ENCODE data around the gene SLC6A2.

Gene SLC6A2

DNA sequence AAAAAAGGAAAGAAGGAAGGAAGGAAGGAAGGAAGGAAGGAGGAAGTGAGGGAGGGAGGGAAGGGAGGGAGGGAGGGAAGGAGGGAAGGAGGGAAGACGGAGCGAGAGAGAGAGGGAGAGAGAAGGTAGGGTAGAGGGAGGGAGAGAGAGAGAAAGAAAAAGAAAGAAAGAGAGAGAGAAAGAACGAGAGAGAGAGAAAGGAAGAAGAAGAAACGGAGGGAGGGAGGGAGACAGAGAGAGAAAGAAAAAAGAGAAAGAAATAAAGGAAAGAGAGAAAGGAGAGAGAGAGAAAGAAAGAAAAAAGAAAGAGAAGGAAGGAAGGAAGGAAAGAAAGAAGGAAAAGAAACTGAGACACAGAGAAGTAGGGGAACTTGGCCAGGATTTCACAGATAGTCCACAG is 8.4 kb upstream of the SLC6A2 start:
- DNase-seq (ENCODE audit: low read depth in 3 of 3, low spot score in 1 of 3) = no peak

DNA sequence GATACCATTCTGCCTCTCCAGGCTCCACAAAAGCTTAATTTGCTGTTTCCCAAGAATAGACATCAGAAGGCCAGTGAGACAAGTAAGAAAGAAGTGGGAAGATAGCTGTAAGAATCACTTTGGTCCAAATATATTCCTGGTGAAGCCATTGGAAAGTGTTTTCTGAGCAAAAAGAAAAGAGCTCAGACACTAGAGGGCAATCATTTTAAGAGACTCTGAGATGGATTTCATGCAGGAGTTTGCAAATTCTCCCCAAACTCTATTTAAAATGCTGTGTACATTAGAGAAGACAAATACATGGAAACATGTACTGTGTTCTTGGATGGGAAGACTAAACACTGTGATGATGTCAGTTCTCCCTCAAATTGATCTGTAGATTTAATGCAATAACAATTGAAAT is 8.0 kb upstream of the SLC6A2 start:
- no peak for DNase-seq (ENCODE audit: low read depth in 3 of 3, low spot score in 1 of 3)

DNA sequence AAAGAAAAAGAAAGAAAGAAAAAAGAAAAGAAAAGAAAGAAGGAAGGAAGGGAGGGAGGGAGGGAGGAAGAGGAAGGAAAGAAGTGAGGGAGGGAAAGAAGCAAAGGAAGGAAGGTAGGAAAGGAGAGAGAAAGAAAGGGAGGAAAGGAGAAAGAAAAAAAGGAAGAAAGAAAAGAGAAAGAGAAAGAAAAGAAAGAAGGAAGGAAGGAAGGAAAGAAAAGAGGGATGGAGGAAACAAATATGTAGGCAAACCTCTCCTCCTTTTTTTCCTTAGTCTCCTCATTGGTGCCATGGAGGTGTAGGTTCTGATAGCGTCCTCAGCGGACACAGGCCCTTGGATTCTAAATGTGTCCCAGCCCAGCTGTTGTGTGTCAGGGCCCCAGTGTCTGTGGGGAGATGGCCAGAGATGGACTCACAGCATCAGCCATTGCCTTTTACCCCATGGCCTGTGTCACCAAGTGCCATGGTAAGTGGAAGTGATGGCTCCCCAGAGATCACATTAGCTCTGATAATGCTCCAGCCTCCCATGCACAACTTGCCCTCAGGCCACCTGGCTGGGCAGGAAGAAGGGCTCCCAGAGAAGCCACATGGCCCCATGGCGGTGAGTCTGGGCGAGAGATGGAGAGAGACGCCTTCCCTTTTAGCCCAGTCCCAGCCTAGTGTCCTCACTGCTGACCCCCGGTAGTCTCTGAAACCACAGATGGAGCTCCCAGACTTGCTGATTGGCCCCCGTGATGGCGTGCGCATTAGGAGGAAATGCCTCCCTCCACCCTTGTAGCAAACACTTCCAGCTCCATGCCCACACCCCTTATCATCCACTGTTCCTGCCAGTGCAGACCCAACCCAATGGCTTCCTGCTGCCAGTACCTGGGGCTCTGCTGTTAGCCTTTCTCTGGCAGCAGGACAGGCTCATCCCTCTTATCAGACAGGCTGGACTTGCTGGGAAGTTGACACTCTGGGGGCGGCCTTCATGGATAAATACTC is 3.7 kb upstream of the SLC6A2 start:
- DNase-seq (ENCODE audit: low read depth in 3 of 3, low spot score in 1 of 3) = no peak

DNA sequence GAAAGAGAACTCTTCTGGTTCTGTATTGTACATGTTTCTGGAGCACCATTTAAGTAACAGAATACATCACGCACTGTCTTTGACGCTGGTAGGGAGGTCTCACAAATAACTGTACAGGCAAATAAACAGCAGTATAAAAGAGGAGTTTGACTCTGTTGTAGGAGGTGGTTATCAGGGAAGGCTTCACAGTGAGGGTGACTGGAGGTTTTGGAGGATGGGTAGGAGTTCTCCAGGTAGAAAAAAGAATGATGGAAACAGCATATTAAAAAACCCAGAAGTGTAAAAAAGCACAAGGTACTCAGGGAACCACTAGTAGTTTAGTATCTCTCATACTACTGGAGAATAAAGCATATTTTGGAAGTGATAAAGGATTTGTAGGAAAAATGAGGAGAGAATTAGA is 2.7 kb upstream of the SLC6A2 start:
- no peak for DNase-seq (ENCODE audit: low read depth in 3 of 3, low spot score in 1 of 3)

DNA sequence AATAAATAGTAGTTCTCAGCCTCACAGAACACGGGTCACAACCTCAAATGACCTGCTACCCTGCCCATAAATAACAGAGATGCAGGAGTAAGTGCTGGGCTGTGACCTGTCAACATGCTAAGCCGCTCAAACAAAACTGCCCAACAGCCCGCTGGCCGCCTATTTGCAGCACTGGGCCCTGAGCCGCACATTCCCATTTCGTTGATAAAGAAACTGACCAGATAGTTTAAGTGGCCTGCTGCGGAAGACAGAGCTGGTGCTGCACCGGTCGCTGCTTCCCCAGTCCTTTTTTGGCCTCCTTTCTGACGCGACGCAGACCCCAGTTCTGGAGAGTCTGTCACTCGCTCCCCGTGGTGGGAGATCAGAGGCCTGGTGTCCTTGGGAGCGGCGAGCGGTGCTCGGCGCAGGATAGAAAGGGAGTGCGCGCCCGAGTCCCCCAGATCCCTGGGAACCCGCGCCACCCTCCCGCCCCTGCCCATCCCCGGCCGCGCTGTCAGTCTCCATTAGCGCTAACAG is 349 bp upstream of the SLC6A2 start:
- no peak for DNase-seq (ENCODE audit: low read depth in 3 of 3, low spot score in 1 of 3)

DNA sequence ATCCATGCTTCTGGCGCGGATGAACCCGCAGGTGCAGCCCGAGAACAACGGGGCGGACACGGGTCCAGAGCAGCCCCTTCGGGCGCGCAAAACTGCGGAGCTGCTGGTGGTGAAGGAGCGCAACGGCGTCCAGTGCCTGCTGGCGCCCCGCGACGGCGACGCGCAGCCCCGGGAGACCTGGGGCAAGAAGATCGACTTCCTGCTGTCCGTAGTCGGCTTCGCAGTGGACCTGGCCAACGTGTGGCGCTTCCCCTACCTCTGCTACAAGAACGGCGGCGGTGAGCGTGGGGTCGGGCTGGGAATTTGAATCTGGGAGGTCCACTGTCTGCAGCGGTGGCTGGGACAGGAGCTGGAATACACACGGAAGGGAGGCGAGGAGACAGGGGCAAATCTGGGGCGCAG is 904 bp downstream of the SLC6A2 start:
- no peak for DNase-seq (ENCODE audit: low read depth in 3 of 3, low spot score in 1 of 3)

DNA sequence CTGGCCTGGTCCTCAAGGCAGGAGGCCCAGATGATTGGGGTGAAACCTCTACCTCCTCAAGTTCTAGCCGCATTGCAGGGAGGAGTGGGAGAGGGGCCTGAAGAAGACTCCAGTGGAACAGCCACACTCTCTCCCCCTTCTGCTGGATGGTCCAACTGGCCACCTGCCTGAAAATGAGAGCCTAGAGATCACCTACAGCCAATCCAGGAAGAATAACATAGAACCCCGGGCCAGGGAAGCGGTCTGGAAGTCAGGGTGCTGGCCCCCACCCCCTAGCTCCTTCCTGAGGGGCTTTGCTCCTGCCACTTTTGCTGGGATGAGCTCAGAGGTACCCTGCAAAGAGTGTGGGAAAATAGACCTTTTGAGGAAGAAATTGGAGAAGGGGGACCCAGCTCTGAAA is 1.8 kb downstream of the SLC6A2 start:
- DNase-seq (ENCODE audit: low read depth in 3 of 3, low spot score in 1 of 3) = no peak

DNA sequence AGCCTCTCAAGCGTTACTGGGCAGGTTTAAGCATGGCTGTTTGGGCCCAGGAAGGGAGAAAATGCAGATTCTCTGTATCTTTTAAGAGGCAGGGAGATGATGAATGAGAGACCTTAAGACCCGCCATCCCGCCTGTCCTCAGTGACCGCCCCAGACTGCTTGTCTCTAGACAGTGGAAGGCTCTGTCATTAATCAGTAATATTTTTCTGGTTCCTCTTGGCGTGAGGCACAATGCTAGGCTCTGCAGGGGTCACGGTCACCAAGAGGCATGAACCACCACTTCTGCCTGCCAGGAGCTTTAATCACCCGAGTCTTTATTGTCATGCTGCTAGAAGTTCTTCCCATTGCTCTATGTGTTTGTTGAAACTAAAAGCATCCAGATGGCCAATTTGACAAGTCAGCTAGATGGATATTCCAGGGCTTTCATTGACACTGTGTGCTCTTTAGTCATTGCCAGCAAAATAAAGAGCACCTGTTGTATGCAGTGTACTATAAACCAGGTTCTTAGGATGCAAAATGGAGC is 3.2 kb downstream of the SLC6A2 start:
- DNase-seq (ENCODE audit: low read depth in 3 of 3, low spot score in 1 of 3) = no peak

DNA sequence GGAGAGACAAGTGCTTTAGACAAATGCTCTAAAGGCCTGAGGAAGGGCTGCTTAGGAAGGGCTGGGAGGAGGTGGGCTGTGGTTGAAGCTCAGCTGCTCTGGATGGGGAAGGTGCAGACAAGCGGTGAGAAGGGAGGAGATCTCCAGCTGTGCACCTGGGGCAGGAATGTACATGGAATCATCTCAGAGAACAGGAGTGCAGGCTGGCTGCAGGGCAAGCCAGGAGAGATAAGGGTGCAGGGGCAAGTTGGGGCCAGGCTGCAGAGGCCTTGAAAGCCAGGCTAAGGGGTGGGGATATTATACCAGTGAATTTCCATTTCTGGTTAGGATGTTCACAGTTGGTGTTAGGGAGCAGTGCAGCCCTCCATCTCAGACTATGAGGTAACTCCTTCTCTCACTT is 4.2 kb downstream of the SLC6A2 start:
- no peak for DNase-seq (ENCODE audit: low read depth in 3 of 3, low spot score in 1 of 3)

DNA sequence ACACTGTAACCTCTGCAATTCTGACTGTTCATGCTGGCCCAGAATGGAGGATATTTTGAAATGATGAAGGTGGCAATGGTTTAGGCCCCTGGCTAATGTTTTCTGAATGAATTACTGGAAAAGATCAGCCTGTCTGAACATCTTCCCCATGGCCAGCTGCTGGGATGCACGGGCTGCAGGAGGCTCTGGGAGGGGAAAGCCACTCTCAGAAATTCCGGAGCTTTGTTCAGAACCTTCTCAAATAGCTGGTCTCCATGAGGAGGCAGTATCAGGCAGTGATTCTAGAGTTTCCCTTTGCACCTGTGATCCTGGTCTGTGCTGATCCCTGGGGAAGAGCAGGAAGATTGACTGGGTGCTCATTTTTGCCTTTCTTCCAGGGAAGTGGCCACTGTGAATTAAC is 5.0 kb downstream of the SLC6A2 start:
- DNase-seq (ENCODE audit: low read depth in 3 of 3, low spot score in 1 of 3) = no peak

DNA sequence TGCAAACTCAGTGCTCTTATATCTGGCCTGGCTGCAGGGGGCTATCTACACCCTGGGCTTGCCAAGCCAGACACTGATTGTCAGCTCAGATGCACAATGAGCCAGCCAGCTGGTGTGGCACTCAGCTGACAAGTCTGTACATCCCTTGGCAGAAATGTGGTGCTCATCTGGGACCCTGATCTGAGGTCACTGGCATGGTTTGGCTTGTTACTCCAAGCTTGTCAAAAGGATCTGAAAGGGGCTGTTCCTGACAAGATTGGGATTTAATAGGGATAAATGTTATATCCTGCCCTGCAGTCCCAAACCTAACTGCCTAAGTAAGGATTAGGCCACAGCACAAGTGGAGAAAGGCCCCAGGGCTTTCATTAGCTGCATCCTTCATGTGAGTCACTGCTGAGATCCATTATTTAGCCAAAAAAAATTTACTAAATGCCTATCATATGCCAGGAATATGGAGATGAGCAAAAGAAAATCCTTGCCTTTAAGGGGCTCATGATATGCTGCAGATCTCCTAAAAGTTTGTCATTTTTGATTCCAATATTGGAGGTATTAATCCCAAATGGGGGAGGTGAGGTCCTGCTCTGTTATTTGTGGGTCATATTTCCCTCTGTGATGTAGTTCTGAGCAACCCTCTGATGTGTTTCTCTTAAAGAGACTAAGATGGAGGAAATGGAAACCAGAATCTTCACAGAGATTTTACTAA is 6.3 kb downstream of the SLC6A2 start:
- no peak for DNase-seq (ENCODE audit: low read depth in 3 of 3, low spot score in 1 of 3)

DNA sequence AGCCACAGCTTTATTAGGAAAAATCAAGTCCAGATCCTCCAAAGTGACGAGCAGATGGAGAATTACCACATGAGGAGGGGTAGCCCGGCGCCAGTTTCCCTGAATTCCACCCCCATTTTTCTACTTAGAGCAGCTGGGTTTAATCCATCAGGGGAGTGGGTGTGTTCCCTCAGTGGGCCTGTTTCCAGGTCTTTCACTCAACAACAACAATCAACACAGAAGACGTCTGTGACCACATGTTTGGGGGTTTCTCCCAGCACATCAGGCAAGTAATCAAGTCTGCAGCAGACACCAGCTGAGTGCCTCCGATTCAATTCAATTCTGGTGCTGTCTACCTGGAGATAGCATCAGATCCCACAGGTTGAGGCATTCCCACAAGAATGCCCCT is 6.8 kb downstream of the SLC6A2 start:
- no peak for DNase-seq (ENCODE audit: low read depth in 3 of 3, low spot score in 1 of 3)

DNA sequence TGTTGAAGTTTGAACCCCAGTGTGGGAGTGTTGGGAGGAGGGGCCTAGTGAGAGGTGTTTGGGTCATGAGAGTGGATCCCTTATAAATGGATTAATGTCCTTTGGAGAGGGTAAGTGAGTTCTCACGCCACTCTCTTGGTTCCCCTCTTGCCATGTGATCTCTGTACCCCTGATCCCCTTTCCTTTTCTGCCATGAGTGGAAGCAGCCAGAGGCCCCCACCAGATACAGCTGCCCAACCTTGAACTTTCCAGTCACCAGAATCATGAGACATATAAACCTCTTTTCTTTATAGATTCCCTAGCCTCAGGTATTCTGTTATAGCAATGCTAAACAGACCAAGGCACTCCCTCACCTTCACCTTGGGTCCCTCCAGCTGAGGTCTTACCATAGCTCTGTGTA is 7.4 kb downstream of the SLC6A2 start:
- DNase-seq (ENCODE audit: low read depth in 3 of 3, low spot score in 1 of 3) = no peak

DNA sequence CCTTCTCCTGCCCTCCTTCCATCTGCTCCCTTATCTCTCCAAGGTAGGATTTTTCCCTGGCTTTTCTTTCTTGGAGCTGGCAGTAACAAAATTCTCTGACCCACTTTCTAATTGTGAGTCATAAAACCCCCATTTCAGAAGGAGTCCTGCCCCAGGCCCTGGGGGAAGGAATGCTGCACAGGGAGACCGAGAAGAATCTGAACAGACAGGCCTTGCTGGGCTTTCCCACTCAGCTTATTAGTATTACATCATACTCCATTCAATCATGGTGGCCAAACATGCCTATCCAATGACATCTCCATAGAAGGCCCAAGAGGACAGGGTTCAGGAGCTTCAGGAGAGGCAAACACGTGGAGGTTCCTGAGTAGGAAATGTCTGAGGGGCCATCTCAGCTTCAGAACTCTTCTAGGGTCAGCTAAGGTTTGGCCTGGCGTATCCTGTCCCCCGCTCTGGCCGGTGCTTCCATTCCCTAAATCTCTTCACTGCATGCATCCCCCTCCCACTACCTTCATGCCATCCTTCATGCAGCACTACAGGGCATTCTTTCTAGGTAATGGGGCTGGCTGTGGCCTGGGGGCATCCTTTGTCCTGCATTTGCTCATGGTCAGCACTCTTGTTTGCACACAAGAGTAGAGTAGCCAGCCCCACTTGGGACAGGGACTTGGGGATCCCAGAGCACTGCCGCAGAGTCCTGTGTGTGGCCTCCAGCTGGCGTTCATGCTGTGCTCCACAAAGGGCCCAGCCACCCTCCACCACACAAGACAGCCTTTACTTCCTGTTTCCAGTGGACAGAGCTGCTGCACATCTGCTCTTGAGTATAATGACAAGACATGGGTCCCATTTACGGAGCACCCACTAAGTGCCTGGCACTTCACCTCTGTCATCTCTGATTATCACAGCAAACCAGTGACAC is 8.2 kb downstream of the SLC6A2 start:
- DNase-seq (ENCODE audit: low read depth in 3 of 3, low spot score in 1 of 3) = no peak

DNA sequence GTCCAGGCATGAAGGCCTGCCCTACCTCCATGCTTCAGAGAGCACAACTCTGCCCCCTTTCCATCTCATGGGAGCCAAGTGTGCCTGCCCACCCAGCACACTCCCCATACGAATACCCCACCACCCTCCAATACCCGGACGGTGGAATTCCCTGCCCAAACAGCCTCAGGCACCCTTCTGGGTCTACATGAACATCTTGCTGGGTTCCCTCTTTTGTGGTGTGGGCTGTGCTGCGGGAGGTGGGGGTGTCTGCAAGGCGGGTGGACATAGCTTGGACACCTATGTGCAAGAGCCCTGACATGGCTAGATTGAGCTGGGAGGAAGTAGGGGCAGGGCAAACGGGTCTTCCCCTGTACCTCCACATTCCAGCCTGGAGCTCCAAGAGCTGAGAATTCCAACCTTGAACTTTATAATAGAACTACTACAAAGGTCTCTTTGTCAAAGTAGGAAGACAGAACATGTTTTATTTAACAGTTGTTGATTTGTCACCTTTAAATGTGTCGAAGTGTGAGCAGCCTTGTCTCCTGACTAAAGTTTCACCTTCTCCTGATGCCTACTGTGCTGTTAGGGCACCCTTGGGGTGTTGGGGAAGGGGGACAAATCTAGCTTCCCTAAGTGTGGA is 9.1 kb downstream of the SLC6A2 start:
- no peak for DNase-seq (ENCODE audit: low read depth in 3 of 3, low spot score in 1 of 3)

DNA sequence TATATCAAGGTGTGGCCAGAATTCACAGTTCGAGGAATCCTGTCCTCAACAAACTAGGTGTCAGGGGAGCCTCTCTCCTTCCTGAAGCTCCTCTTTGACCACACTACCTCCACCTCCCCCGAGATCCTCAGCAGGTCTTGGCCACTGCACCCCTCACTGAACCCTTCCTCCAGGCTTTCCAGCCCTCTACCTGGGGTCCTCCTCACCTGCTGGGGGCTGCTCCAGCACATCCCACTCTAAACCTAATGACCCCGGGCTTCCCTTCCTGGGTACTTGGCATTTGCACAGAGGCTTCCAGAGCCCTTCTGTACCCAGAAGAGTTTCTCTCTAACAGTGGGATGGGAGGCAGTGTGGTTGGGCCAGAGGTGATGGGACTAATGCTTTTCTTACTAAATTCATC is 9.7 kb downstream of the SLC6A2 start:
- DNase-seq (ENCODE audit: low read depth in 3 of 3, low spot score in 1 of 3) = no peak

DNA sequence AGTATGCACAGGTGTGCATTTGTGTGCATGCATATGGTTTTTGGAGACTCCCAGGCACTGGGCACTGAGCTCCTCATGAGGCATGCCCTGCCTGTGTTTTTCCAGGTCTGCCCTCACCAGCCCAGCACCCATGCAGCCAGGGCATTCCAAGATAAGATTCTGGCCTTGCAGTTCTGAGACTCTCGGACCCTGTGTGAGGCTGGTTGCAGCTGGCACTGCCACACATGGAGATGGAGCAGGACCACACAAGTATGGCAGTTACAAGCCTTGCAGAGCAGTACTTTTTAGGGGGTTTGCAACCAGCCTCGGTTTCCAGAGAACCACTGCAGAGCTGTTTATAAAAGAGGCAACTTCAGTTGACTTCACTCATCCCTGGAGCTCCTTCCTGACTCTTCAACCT is 10.2 kb downstream of the SLC6A2 start:
- no peak for DNase-seq (ENCODE audit: low read depth in 3 of 3, low spot score in 1 of 3)

DNA sequence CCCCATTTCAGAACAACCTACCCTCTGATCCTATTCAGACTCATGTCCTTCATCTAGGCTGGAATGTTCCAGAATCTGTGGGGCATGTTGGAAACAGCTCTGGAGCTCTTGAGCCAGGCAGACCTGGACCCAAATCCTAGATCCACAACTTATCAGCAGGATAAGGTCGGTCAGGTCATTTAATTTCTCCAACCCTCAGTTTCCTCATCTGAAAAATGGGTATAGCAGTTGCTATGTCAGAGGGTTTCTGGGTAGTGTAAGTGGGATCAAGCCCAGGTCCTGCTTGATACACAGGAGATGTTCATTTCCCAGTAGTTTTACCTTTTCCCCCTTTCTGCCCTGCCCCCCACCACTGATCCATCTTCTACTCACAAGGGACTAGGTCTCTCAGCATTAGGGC is 12.0 kb downstream of the SLC6A2 start:
- DNase-seq (ENCODE audit: low read depth in 3 of 3, low spot score in 1 of 3) = no peak

DNA sequence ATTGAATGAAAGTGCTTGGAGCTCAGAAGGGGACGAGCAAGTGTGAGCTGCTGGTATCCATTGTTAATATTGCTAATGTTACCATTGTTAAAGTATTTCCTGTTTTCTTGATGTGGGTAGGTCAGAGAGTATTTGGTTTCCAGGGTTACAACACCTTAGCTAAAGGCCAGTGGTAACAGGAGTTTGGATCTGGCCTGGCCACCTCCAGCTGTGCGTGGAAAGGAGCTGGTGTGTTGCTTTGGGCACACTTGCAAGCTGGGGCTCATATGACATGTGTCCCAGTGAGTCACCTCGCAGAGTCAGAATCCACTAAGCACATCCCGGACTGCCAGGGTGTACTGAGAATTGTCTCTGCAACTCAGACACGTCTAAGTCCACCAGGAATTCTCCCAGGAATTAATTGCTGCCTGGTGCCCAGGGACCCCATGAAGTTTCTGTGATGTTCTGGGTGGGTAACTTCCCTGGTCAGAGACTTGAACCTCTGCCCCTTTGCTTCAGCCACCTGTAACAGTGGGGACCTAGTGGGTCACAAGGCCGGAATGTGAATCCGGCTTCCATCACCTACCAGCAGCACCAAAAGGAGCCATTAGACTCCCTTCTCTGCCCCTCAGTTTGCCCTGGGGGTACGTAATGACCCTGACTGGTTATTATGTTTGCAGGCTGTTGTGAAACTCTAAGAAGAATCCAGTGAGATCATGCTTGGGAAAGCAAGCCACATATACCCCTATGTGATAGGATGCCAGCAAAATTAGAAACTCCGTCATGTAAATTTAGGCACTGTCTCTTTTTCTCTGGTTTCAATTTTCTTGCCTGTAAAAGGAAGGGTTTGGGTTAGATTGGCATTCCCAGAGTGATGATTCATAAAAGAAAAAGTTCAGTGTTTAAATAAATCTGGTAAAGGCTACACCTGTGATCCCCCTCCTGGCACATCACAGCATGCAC is 12.8 kb downstream of the SLC6A2 start:
- no peak for DNase-seq (ENCODE audit: low read depth in 3 of 3, low spot score in 1 of 3)

Data from stimulated activated CD4-positive, alpha-beta T cell treated with anti-CD3 and anti-CD28 coated beads, TNF-alpha, amount 100 ng/mL, for 1 hour (primary cell).